ENCODE measurements around the gene ZNF444. TPM values are rescaled to one million over a fixed set of nuclear protein-coding genes. Genes with fewer than 3 reads are reported as not detected.
"Not testable (repeated sequence)": the region's sequence is repeated elsewhere in the genome, so short reads cannot be mapped to it uniquely, and the experiment has no call there.

The ZNF444 gene
- 10 to 100 TPM; 37.1 to 42.9 TPM for total RNA-seq

DNA sequence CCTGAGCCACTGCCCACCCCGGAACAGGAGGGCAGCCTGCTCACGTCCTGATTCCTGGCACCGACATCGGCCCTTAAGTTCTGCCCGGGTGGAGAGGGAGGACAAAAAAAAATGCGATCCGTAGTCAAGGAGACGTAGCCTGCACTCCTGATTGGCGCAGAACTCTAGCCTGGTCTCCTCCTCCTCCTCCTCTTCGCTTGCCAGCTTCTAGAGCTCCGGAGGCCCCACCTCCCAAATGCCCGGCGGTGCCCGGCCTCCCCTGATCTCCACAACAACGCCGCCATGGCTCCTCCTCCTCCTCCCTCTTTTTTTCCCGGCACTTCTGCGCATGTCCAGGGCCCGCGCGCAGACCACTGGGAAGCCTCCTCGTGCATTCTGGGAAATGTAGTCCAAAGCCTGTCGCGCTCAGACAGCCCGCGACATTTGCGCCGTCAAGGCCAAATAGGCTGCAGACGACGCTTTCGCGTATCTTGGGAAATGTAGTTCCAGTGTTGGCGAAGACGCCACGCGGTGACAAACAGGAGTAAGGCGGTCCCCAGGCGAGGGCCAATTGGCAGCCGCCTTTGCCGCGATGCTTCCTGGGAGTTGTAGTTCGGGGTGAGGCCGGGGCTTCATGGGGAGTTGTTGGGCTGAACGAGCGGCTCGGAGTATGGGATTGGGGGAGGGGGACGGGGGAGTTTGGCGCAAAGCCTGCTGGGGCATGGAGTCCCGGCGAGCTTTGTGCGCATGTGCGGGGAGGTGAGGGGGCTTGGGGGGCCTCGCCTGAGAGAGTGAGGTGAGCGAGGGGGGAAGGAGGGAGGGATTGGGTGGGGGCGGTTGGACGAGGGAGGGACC is at the start of gene ZNF444:
TSS of gene ZNF444 (plus strand) at position 705 of the 834 bp plus-strand sequence. CDS start 5,625 bp downstream, outside the sequence.
- Mint-ChIP-seq H3K4me1 (ENCODE audit: low read depth) (peaks cover 44% of the 10 kb centered on the region), H3K36me3 (ENCODE audit: insufficient read depth in 2 of 2) (peaks cover 0 to 2% of the 10 kb centered on the region in 2 donors), H3K4me3 (peak within 1 kb of the TSS; percentile 93 to 94), H3K27ac (peak within 1 kb of the TSS; percentile 93), H3K27me3 (ENCODE audit: low read depth) (no peaks in the 10 kb centered on the region), H3K9me3 (no peaks in the 10 kb centered on the region)
- ATAC-seq (replicated peaks in 1 of 2) = peak; percentile 93 to 94
- peak; percentile 97 to 99 for DNase-seq

DNA sequence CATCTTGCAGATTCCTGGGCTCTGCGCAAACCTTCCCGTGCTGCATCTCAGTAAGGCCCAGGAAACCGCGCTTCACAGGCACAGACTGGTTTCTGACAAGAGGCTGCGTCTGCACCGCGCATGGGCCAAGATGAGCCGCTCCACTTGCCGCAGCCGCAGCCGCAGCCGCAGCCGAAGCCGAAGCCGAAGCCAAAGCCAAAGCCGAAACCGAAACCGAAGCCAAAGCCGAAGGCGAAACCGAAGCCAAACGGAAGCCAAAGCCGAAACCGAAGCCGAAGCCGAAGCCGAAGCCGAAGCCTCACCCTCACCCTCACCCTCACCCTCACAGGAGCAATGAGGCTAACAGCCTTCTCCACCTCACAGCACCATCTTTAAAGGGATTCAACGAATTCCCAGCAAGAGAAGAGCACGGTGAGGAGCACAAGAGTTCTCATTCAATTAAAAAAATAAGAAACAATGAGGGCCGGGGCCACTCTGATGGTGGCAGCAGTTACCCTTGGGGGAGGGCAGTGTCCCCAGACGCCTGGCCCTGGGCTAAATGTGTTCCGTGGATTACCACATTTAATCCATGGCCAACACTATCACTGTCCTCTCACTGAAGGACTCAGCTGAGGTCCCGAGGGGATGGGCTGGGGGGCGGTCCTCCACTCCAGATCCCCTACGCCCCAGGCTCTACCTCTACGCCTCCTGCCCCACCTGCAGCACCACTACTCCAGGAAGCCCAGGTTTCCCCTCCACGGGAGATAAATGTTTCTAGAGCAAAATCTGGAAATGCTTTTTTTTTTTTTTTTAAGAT is 49.1 kb upstream of the ZNF444 start:
- Mint-ChIP-seq H3K36me3 (ENCODE audit: insufficient read depth in 2 of 2) (peaks cover 0 to 15% of the 10 kb centered on the region in 2 donors), H3K27me3 (ENCODE audit: low read depth) (no peaks in the 10 kb centered on the region), H3K9me3 (no peaks in the 10 kb centered on the region), H3K4me1 (ENCODE audit: low read depth) (peaks cover 10% of the 10 kb centered on the region), H3K27ac (no peak overlapping the region), H3K4me3 (no peak overlapping the region)
- ATAC-seq (replicated peaks in 1 of 2) (no peak), DNase-seq (no peak)

DNA sequence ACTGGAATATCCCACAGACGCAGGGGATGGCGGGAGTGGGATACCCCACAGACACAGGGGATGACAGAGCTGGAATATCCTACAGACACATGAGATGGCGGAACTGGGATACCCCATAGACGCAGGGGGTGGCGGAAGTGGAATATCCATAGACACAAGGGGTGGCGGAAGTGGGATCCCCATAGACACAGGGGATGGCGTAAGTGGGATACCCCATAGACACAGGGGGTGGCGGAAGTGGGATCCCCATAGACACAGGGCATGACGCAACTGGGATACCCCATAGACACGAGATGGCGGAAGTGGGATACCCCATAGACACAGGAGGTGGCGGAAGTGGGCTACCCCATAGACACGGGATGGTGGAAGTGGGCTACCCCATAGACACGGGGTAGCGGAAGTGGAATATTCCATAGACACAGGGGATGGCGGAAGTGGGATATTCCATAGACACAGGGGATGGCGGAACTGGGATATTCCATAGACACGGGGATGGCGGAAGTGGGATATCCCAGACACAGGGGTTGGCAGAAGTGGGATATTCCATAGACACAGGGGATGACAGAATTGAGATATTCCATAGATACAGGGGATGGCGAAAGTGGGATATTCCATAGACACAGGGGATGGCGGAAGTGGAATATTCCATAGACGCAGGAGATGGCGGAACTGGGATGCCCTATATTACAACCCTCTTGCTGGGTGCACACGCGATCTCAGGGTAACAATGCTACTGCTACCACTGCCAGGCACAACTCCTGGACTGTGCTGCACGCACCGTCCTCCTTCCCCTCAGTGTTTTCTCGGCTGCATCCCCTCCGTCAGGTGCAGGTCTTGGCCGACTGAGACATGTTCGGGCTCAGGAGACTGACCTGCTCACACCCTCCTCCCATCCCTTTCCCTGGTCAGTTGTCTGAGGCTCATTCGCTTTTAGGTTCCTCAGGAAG is 48.1 kb upstream of the ZNF444 start:
- Mint-ChIP-seq H3K36me3 (ENCODE audit: insufficient read depth in 2 of 2) (peaks cover 0 to 15% of the 10 kb centered on the region in 2 donors), H3K4me1 (ENCODE audit: low read depth) (peaks cover 10% of the 10 kb centered on the region), H3K27ac (no peak overlapping the region), H3K27me3 (ENCODE audit: low read depth) (no peaks in the 10 kb centered on the region), H3K4me3 (no peak overlapping the region), H3K9me3 (no peaks in the 10 kb centered on the region)
- no peak for ATAC-seq (replicated peaks in 1 of 2)
- no peak for DNase-seq

DNA sequence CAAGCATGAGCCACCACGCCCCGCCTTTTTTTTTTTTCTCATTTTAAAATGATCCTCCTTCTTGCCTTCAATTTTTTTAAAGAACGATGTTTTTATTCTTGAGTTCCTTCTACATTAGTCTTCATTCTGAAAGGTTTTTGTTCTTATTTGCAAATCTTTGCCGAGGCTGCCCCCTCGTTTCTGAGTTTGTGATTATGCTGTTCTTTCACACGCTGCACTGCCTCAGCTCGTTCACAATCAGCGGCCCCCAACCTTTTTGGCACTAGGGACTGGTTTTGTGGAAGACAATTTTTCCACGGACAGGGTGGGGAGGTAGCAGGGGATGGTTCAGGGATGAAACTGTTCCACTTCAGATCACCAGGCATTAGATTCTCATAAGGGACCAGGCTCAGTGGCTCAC is 46.6 kb upstream of the ZNF444 start:
- peaks cover 10% of the 10 kb centered on the region for H3K4me1 Mint-ChIP-seq (ENCODE audit: low read depth)
- ATAC-seq (replicated peaks in 1 of 2) (no peak), DNase-seq (no peak)
- H3K4me3 Mint-ChIP-seq = no peak overlapping the region
- H3K36me3 Mint-ChIP-seq (ENCODE audit: insufficient read depth in 2 of 2) = peaks cover 0 to 15% of the 10 kb centered on the region in 2 donors
- H3K27me3 Mint-ChIP-seq (ENCODE audit: low read depth) = no peaks in the 10 kb centered on the region
- H3K27ac Mint-ChIP-seq = no peak overlapping the region
- H3K9me3 Mint-ChIP-seq = no peaks in the 10 kb centered on the region

DNA sequence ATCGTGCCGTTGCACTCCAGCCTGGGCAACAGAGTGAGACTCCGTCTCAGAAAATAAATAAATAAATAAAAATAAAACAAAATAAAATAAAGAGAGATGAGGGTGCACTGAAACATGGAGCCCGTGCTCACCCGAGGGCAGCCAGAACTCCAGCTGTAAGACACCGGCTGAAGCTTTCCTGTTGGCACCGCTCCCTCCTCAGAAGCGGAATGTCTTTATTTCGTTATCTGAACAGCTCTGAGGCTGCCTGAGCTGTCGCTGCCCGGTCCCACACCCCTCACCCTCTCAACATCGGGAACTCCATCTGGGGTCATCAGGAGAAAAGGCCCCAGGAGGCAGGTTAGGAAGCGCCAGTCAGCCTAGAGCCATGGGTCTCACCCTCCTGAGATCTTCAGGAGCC is 44.4 kb upstream of the ZNF444 start:
- Mint-ChIP-seq H3K36me3 (ENCODE audit: insufficient read depth in 2 of 2) (peaks cover 0 to 16% of the 10 kb centered on the region in 2 donors), H3K27ac (no peak overlapping the region)

DNA sequence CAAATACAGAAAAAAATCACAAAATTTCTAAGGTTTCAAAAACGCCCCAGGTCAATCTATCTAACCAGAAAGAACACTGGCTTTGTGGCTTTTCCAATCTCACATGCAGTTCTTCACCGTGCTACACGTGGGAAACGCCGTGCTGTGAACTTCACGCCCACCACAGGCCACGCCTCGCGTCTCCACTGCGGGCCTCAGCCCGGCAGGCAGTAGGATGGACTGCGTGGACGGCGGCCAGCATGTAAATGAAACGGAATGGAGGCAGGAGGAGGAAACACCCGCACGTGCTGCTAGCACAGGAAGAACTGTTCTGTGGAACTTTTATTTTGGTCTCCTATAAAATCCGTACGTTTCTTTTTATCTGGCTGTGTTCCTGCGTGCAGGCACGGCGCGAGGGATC is 43.8 kb upstream of the ZNF444 start:
- H3K27ac Mint-ChIP-seq = no peak overlapping the region
- peaks cover 13% of the 10 kb centered on the region for H3K4me1 Mint-ChIP-seq (ENCODE audit: low read depth)
- ATAC-seq (replicated peaks in 1 of 2) (no peak), DNase-seq (no peak)
- H3K4me3 Mint-ChIP-seq = no peak overlapping the region
- H3K36me3 Mint-ChIP-seq (ENCODE audit: insufficient read depth in 2 of 2) = peaks cover 0 to 16% of the 10 kb centered on the region in 2 donors
- H3K27me3 Mint-ChIP-seq (ENCODE audit: low read depth) = no peaks in the 10 kb centered on the region
- no peaks in the 10 kb centered on the region for H3K9me3 Mint-ChIP-seq

More for the DNA sequence above, 44.4 kb upstream of the ZNF444 start:
- Mint-ChIP-seq H3K4me3 (no peak overlapping the region), H3K27me3 (ENCODE audit: low read depth) (no peaks in the 10 kb centered on the region), H3K4me1 (ENCODE audit: low read depth) (peaks cover 10% of the 10 kb centered on the region), H3K9me3 (no peaks in the 10 kb centered on the region)
- ATAC-seq (replicated peaks in 1 of 2) = no peak
- no peak for DNase-seq

DNA sequence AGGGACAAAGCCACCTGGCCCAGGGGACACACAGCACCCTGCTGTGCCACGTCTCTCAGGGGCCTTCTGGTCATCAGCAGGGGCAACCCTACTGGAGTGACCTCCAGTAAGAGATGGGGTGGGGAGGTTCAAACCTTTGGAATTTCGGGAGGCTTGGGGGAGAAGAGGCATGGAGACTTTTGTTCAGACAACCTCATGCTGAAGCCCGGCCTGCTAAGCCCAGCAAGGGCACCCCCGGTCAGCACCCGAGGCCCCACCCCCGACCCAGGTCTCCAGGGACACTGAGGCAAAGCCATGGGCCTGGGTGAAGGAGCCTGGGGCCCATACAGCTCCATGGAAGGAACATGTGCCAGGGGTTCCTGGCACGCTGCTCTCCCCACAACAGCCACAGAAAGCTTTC is 43.3 kb upstream of the ZNF444 start:
- ATAC-seq (replicated peaks in 1 of 2) (no peak), DNase-seq (no peak)
- H3K36me3 Mint-ChIP-seq (ENCODE audit: insufficient read depth in 2 of 2) = peaks cover 0 to 14% of the 10 kb centered on the region in 2 donors
- no peak overlapping the region for H3K4me3 Mint-ChIP-seq
- H3K27me3 Mint-ChIP-seq (ENCODE audit: low read depth) = no peaks in the 10 kb centered on the region
- no peak overlapping the region for H3K27ac Mint-ChIP-seq
- H3K4me1 Mint-ChIP-seq (ENCODE audit: low read depth) = peaks cover 14% of the 10 kb centered on the region
- no peaks in the 10 kb centered on the region for H3K9me3 Mint-ChIP-seq

DNA sequence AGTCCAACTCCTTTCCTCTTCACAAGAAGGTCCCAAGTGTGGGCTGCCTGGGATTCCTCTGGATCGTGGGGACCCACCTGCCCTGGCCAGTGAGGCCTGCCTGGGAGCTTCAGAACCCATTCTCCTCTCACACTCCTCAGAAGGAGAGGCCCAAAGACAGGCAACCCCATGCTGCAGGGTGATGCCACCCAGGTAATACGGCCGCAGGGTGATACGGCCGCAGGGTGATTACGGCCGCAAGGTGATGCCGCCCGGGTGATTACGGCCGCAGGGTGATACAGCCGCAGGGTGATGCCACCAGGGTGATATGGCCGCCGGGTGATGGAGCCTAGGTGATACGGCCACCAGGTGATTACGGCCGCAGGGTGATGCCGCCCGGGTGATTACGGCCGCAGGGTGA is 42.9 kb upstream of the ZNF444 start:
- H3K4me3 Mint-ChIP-seq; ATAC-seq (replicated peaks in 1 of 2); DNase-seq; H3K9me3 Mint-ChIP-seq; H3K27ac Mint-ChIP-seq; H3K4me1 Mint-ChIP-seq (ENCODE audit: low read depth); H3K27me3 Mint-ChIP-seq (ENCODE audit: low read depth): not testable (repeated sequence)
- peaks cover 0 to 14% of the 10 kb centered on the region in 2 donors for H3K36me3 Mint-ChIP-seq (ENCODE audit: insufficient read depth in 2 of 2)

DNA sequence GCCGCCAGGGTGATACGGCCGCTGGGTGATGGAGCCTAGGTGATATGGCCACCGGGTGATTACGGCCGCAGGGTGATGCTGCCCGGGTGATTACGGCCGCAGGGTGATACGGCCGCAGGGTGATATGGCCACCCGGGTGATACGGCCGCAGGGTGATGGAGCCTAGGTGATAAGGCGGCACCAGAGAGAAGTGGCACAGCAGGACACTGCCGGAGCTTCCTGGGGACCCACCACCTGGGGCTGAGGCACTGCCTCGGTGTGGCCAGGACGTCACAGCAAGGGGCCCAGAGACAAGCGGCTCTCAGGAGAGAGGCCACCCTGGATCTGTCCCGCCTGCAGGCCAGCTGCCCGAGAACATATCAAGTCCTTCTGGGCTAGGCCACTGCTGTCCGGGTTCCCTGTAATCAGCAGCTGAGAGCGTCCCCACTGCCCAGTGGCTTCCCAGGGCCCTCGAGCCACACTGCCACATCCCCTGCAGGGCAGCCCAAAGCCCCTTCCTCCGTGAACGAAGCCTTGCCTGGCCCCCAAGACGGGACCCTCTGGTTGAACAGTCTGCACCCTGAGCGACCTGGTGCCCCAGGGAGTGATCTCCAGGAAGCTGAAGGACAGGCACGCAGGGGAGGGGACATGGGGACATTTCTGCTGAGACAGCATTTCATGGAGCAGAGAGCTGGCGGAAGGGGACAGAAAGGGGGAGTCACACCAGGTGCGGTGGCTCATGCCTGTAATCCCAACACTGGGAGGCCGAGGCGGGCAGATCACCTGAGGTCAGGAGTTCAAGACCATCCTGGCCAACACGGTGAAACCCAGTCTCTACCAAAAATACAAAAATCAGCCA is 42.1 kb upstream of the ZNF444 start:
- no peaks in the 10 kb centered on the region for H3K27me3 Mint-ChIP-seq (ENCODE audit: low read depth)
- H3K9me3 Mint-ChIP-seq = no peaks in the 10 kb centered on the region
- H3K36me3 Mint-ChIP-seq (ENCODE audit: insufficient read depth in 2 of 2) = peaks cover 0 to 12% of the 10 kb centered on the region in 2 donors
- H3K4me1 Mint-ChIP-seq (ENCODE audit: low read depth) = peaks cover 7% of the 10 kb centered on the region
- ATAC-seq (replicated peaks in 1 of 2) (no peak), DNase-seq (no peak)
- H3K27ac Mint-ChIP-seq = no peak overlapping the region
- H3K4me3 Mint-ChIP-seq = no peak overlapping the region

DNA sequence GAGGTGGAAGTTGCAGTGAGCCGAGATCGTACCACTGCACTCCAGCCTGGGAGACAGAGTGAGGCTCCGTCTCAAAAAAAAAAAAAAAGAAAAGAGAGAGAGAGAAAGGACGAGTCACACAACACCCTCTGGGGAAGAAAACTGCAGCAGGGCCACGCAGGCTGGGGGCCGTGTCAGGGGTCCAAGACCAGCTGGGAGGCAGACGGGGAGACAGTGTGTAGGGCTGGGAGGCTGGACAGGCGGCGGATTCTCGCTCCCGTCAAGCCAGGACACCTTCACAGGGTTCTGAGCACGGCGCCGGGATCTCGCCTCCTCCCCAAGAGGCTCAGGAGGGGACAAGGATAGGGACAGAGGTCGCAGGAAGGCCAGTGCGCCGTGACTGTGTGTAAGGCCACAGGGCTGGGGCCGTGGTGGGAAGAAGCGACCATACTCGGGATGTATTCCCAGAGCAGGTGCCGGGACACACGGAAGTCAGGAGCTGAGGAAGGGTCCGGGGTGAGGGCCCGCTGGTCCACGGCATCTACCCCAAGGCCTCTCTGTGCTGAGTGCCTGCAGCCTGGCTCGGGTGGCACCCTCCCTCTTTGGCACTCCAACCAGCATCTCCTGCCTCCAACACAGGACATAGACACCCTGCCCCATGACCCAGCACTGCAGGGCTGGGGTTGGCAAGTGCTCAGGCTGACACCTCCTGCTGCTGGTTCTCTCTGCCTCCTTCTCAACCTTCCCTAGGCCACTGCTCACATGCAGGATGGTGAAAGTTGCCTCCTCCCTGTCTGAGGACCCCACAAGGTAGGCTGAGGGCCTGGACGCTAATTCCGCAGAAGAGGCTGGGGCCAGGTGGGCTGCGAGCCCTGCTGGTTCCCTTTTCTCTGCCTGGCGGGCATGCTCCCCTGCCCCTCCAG is 41.2 kb upstream of the ZNF444 start:
- no peaks in the 10 kb centered on the region for H3K27me3 Mint-ChIP-seq (ENCODE audit: low read depth)
- DNase-seq = no peak
- no peak for ATAC-seq (replicated peaks in 1 of 2)
- H3K4me1 Mint-ChIP-seq (ENCODE audit: low read depth) = peaks cover 7% of the 10 kb centered on the region
- H3K27ac Mint-ChIP-seq = no peak overlapping the region
- no peak overlapping the region for H3K4me3 Mint-ChIP-seq
- H3K9me3 Mint-ChIP-seq = no peaks in the 10 kb centered on the region
- H3K36me3 Mint-ChIP-seq (ENCODE audit: insufficient read depth in 2 of 2) = peaks cover 0 to 8% of the 10 kb centered on the region in 2 donors

DNA sequence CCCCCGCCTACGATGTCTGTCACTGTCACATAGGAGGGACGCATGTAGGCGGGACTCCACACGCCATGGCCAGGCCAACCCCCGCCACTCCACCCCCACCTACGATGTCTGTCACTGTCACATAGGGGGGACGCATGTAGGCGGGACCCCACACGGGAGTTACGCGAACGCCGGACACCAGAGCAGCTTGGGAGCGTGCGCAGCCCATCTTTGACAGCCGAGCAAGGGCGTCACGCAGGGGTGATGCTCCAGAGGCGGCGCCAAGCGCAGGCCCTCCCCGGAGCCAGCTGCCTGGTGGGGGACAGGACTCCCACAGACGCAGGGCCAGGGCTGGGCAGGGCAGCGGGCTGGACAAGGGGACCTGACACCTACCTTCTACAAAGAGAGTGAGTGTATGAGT is 40.0 kb upstream of the ZNF444 start:
- peaks cover 0 to 8% of the 10 kb centered on the region in 2 donors for H3K36me3 Mint-ChIP-seq (ENCODE audit: insufficient read depth in 2 of 2)
- ATAC-seq (replicated peaks in 1 of 2) (no peak), DNase-seq (no peak)
- no peak overlapping the region for H3K27ac Mint-ChIP-seq
- peaks cover 18% of the 10 kb centered on the region for H3K4me1 Mint-ChIP-seq (ENCODE audit: low read depth)
- no peaks in the 10 kb centered on the region for H3K27me3 Mint-ChIP-seq (ENCODE audit: low read depth)
- no peaks in the 10 kb centered on the region for H3K9me3 Mint-ChIP-seq
- no peak overlapping the region for H3K4me3 Mint-ChIP-seq
